ENCODE results near the gene BET1L.
"Not testable (repeated sequence)": the region's sequence is repeated elsewhere in the genome, so short reads cannot be mapped to it uniquely, and the experiment has no call there.

The BET1L gene

GRCh38 chr11:207208-207862 is at the start of gene BET1L, which contains the start of gene RIC8A:
Gene BET1L (minus strand): TSS chr11:207399. CDS start chr11:207321, 78 bp downstream.
Gene RIC8A (plus strand): TSS chr11:207708. CDS start chr11:208855, 1,147 bp downstream.
- DNase-seq, result peak; percentile 94

- no peak for DNase-seq
Observed at GRCh38 chr11:255816-256215, 48.6 kb upstream of the BET1L start.

GRCh38 chr11:255176-255575 is 48.0 kb upstream of the BET1L start:
- DNase-seq, result no peak

- DNase-seq, result no peak
Observed at GRCh38 chr11:253886-254270, 46.7 kb upstream of the BET1L start.

- no peak for DNase-seq
Observed at GRCh38 chr11:253160-253885, 46.1 kb upstream of the BET1L start.

GRCh38 chr11:252666-253065 is 45.5 kb upstream of the BET1L start:
- no peak for DNase-seq

- DNase-seq, result no peak
Observed at GRCh38 chr11:251550-251949, 44.4 kb upstream of the BET1L start.

- no peak for DNase-seq
Observed at GRCh38 chr11:250740-251299, 43.6 kb upstream of the BET1L start.

- no peak for DNase-seq
Observed at GRCh38 chr11:250274-250673, 43.1 kb upstream of the BET1L start.

GRCh38 chr11:249062-249461 is 41.9 kb upstream of the BET1L start:
- no peak for DNase-seq

- no peak for DNase-seq
Observed at GRCh38 chr11:244376-244775, 37.2 kb upstream of the BET1L start.

- no peak for DNase-seq
Observed at GRCh38 chr11:241634-242033, 34.4 kb upstream of the BET1L start.

GRCh38 chr11:240315-240714 is 33.1 kb upstream of the BET1L start:
- no peak for DNase-seq

GRCh38 chr11:238346-238745 is 31.1 kb upstream of the BET1L start:
- DNase-seq, result not testable (repeated sequence)

- peak; percentile 76 for DNase-seq
Observed at GRCh38 chr11:236774-237767, 29.9 kb upstream of the BET1L start, which contains the start of gene PSMD13. Gene PSMD13 (plus strand): TSS chr11:236976. CDS start chr11:237050, 74 bp downstream.

GRCh38 chr11:235997-236773 is 29.0 kb upstream of the BET1L start, which contains the start of gene SIRT3:
Gene SIRT3 (minus strand): TSS chr11:236342. CDS start chr11:236328, 14 bp downstream.
- DNase-seq, result peak; percentile 82

- DNase-seq, result no peak
Observed at GRCh38 chr11:235609-235996, 28.4 kb upstream of the BET1L start.

GRCh38 chr11:235180-235579 is 28.0 kb upstream of the BET1L start:
- DNase-seq, result no peak

GRCh38 chr11:232783-233565 is 25.8 kb upstream of the BET1L start:
- no peak for DNase-seq

GRCh38 chr11:230431-230830 is 23.2 kb upstream of the BET1L start:
- DNase-seq, result no peak

GRCh38 chr11:227824-228379 is 20.7 kb upstream of the BET1L start:
- DNase-seq, result no peak

All from NK-92 treated with Interleukin-12 subunit alpha and Interleukin-12 subunit beta, amount 100 ng/mL, for 24 hours (cell line).